Umbilical cord (tissue), 2 donors: ENCODE measurements around the gene SERPINB1. TPM values are rescaled to one million over a fixed set of nuclear protein-coding genes. Genes with fewer than 3 reads are reported as not detected.

ENCODE experiments used
- DNase-seq: peaks from one replicate; pipeline ENCODE4 v3.0.0-alpha.2; 2015; ENCODE audit warnings: low spot score
- total RNA-seq: library from RNA; depleted of rRNA; stranded (reverse); fragments of >200 nt; gene quantifications from one replicate; pipeline ENCODE4 v1.2.3, GENCODE V29; 2014; ENCODE audit warnings: low replicate concordance; ENCODE audit not compliant: insufficient read depth

SERPINB1 gene
- total RNA-seq, 1 donor from 2014 or later = 28.6 TPM

DNA sequence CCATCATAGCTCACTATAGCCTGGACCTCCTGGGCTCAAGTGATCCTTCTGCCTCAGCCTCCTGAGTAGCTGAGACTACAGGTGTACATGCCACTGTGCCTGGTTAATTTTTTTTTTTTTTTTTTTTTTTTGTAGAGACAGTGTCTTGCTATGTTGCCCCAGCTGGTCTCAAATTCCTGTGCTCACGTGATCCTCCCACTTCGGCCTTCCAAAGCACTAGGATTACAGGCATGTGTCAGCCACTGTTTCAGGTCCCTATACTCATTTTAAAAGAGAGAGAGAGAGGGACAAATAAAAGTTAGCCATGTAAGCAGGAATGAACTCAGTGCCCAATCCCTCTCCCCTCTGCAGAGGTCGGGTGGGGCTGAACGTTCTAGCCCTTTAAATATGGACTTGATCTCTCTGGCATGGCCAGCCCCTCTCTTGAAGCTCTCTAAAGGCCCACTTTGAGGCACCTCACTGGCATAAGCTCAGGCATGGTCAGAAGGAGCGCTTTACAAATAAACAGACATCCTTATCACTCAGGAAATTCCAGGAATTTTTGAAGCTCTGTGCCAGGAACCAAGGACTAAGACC, 9.0 kb upstream of the SERPINB1 start:
- peak; percentile 80 for DNase-seq

DNA sequence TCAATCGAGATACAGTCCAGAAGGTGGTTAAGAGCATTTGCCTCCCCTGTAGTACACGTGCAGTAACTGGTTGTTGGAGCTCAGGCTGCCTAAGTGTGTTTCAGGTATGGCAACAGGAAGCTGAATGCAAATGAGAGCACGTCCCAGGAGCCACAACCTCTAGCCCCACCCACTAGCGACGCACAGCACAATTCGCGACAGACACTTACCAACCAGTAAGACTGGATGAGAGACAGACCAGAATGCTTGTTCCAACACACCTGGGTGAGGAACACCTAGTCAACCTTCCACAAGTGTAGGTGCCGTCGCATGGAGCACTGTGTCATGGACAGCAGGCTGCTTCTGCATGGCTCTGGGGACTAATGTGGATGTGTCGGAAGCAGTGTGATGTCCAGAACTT, 7.2 kb upstream of the SERPINB1 start:
- no peak for DNase-seq

DNA sequence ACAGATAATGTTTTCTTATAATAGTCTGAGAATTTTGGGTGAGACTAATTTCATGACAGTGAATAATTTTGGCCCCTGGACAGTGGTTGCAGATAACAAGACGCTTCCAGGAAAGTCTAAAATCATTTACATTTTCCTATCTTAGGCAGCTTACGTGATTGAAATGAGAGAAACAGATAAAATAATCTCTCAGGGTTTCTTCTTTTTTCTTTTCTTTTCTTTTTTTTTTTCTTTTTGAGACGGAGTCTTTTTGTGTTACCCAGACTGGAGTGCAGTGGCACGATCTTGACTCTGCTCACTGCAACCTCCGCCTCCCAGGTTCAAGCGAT, 4.2 kb upstream of the SERPINB1 start:
- DNase-seq = no peak

DNA sequence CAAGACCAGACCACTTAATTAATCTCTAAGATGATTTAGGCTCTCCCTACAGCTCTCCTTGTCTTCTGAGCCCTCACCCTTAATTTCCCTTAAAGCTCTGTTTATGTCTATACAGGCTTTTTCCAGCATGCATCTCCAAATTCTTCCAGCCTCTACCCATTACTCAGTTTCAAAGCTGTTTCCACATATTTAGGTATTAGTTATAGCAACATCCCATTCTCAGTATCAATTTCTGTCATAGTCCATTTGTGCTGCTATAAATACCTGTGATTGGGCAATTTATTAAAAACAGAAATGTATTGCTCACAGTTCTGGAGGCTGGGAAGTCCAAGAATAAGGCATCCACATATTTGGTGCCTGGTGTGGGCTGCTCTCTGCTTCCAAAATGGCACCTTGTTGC, 2.3 kb upstream of the SERPINB1 start:
- DNase-seq = no peak

DNA sequence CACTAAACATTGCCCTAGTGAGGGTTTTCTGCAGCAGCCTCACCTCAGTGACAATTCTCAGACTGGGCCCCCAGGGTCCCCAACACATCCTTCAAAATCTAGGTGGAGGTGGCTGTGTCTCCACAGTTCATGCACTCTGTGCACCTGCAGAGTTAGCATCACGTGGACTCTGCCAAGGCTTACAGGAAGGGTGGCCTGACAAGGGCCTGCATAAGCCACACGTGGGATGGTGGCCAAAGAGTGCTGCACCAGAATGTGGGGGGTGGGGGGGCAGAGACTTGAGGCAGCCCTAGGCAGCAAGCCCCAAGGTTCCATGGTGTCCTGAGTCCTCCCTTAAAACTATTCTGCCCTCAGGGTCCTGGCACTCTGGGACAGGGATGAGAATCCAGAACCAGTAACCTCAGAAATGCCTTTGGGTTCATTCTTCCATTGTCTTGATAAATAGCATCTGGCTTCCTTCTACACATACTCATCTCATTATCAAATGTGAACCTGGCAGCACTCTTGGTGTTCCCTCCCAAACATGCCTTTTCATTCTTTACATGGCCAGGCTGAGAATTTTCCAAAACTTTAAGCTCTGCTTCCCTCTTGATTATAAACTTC, 1.6 kb upstream of the SERPINB1 start:
- DNase-seq = no peak

DNA sequence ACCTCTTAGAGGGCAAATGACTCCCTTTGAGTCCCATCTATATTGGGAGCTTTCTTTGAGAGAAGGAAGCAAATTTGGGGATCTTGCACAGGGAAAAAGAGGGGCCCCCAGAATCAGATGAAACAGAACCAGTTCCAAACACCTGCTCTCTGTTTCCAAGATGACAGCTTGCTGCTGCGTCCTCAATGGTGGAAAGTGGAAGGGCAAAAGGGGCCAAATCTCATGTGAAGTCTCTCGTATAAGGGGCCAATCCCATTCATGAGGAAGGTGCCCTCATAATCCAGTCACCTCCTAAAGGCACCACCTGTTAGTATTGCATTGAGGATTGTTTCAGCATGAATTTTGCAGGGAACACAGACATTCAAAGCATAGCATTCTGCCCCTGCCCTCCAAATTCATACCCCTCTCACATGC, 483 bp upstream of the SERPINB1 start:
- no peak for DNase-seq

DNA sequence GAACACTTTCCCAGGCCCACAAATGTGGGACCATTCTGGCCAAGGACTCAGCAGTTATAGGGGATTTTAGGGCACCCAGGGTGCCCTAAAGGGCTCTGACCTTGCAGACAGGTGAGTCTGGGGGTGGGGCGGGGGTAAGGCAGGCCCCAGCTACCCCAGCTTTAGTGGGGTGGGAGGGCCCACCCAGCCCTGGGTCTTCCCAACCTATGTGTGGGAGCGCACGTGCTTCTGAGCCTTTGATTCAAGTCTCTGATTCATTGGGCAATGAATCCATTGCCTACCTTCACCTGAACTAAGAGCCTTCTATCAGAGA, 958 bp downstream of the SERPINB1 start:
- DNase-seq = no peak

DNA sequence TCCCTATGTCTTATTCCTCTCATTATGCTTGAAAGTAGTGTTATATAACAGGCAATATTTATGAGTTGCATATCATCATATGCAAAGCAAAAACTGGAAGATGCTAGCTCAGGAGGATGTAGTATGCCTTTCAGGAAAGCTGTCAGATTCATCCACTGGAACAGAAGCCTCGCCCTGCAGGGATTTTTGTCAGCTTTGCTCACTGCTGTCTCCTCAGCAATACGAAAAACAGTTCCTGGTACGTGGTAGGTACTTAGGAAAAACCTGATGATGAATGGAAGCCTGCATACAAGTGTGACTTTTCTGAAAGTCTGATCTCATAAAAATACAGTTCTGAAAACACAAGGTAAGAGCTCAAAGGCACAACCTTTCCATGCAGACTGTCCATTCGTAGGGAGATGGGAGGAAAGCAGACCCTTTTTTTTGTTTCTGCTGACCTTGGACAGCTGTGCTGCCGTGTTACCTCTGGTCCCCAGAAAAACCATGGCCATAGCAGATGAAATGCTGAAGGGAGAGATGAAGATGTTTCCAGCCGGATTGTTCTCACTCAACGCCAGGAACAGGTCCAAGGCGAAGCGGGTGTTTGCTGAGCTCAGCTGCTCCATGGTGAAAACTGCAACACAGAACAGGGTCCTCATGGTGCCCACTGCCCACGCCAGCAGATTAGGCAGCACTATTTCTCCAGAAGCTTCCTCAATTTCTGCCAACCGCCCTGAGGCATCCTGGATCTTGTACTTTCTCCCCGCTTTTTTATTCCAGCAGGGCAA, 1.5 kb downstream of the SERPINB1 start:
- DNase-seq = peak; percentile 61

DNA sequence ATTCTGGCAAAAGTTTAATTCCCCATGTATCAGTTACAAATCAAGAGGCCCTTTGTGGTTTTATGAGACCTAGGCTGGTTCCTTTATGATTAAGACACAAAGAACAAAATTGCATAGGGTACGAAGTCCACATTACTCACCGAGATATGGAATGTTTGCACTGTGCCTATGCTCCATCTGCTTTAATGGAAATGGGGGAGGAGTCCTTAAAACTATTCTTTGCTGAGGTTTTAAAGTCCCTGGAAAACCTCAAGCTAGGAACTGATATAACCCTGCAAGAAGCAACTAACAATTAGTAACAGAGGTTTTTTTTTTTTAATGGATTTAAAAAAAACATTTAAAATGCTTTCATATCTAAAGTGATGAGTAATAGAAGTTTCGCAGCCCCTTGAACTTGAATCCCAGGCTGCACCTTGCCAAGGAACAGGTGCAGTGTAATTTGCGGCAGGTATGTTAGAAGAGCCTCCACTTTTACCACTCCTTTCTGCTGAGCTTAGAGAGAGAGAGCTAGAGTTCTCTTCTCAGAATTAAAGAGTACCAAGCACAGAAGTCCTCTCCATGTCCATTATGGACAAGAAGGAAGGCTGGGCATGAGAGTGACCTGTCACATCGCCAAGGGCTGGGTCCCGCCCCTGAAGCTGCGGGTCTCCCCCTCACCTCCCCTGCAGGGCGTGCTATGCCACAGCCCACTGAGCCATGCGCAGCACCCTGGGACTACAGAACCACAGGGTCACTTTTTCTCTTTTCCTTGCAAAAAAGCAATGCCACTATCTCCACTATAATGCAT, 2.3 kb downstream of the SERPINB1 start:
- DNase-seq = peak; percentile 40

DNA sequence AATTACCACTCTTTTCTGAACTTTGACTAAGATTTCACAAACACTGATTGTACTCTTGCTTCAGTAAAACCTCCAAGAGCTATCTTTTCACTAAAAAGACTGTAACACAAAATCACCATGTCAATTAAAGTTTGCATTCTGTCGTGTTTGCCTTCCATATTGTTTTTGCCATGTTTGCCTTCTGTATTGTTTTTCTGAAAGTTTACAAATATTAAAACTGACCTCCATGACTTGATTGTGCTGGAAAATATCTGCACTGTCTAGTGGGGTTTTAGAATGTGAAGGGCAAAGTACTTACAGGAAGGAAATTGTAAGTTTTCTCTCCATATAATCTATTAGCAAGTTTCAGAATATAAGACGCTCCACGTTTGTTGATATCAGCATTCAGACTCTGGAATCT, 3.4 kb downstream of the SERPINB1 start:
- no peak for DNase-seq

DNA sequence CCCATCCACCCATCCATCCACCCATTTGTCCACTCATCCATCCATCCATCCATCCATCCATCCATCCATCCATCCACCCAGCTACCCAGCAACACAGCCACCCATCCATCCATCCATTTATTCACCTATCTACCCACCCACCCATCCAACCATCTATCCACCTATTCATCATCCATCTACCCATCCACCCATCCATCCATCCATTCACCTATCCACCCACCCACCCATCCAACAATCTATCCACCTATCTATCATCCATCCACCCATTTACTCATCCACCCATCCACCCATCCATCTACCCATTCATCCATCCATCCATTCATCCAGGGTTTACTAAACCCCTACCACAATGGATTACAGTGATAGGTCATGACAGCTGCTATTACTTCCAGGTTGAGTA, 7.4 kb downstream of the SERPINB1 start:
- DNase-seq = no peak

DNA sequence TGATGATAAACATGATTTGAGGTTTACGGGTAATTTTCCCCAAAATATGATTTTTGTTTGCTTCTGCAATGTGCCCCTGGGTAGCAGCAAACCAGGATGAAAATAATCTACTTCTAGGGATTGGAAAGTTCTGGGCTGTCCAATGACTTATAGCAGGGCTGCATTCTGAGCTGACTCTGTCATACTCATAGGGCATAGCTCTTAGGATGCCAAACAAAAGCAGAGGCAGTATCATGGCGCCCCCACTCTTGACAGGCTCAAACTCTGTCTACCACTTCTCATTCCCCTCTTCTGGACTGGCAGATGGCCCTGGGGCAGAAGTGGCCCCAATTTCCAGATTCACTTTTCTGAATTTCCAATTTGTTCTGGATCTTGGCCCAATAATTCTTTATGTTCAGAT, 10.3 kb downstream of the SERPINB1 start:
- no peak for DNase-seq

DNA sequence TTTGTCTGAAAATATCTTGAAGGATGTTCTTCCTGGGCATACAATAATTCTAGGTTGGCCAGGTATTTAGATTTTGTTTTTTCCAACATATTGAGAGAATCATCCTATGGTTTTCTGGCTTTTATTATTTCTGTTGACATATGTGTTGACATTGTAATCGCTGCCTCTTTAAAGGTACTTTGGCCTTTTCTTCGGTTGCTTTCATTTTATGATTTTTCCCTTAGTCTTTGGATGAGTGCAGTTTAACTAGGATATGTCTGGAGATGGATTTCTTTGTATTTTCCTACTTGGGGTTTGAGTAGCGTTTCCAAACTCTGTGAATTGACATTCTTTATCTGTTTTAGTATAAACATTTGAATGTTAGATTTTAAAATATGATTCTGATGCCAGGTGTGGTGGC, 11.5 kb downstream of the SERPINB1 start:
- DNase-seq = no peak

DNA sequence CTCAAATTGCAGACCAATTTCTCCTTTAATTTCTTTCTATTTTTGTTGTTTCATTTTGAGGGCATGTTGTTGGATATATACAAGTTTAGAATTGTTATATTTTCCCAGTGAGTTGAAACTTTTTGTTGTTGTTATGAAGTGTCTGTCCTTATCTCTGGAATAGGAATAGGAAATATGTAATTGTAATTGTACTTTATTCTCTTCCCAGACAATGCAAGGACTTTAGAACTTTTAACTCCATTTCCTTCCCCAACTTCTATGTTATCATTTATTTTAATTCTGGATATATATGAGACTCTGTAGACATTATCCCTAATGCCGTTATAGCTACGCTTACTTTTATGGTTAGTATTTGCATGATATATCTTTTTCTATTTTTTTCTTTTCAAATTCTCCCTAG, 12.4 kb downstream of the SERPINB1 start:
- no peak for DNase-seq

DNA sequence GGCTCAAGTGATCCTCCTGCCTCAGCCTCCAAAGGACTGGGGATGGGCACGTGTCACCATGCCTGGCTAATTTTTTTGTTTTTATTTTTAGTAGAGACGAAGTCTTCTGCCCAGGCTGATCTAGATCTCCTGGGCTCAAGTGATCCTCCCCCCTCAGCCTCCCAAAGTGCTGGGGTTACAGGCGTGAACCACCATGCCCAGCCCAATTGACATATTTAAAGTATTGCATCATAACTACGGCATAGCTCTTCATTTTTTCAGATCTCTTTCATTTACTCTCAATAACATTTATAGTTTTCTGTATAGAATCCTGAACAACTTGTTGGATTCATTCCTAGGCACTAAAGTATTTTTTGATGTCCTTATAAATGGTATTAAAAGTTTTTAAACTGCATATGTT, 13.0 kb downstream of the SERPINB1 start:
- DNase-seq = no peak

DNA sequence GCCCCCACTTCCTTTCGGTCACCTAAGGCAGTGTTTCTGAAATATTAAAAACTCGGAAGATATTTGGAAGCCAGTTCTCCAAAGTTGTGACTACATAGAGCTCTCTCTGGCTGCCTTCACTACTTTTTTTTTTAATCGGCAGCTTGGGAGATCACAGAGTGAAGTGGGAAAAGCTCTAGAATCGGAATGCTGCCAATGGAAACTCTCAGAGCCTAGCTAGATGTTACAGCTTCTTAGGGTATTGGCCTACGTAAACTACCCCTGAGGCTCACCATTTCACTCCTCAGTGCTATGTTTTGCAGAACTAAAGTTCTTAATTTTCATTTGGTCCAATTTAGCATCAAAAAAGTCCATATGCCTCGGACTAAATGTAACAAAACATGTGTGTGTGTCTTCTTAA, 14.5 kb downstream of the SERPINB1 start:
- no peak for DNase-seq

DNA sequence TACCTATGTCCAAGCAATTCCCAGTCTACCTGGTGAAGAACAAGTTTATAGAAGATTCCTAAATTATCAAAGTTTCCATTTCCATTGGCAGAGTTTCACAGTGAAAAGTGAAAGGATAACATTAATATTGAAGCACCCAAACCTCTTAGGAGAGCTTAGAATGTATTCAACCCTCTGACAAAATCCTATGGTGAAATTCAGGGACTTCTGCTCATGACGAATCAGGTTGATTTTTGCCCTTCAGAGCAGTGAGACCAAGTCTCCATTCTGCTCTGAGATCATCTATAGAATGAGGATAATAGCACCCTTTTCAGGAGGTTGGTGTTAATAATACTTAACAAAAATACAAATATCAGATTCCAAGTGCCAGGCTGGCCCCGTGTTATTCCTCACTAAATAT, 15.5 kb downstream of the SERPINB1 start:
- no peak for DNase-seq

DNA sequence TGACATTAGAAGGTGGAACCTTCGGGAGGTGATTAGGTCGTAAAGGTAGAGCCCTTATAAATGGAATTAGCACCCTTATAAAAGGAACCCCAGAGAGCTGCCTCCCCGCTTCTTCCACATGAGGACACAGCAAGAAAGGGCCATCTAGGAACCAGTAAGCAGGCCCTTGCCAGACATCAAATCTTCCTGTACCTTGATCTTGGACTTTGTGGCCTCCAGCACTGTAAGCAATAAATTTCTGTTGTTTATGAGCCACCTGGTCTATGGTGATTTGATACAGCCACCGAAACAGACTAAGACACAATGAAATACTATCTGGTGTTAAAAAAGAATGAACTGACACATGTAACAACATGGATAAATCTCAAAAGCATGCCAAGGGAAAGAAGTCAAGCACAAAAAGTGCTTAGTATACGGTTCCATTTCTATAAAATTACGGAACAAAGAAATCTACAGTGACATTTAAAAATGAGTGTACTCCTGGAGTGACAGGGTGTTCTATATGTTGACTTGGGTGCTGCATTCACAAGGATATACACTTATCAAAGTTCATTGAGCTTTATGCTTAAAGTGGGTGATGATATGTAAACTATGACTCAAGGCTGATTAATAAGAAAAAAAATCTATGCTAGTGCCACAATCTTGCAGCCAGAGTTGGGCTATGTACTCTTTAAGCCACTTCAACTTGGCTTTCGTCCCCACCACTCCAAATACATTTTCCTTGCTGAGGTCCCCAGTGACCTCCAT, 18.4 kb downstream of the SERPINB1 start:
- no peak for DNase-seq

DNA sequence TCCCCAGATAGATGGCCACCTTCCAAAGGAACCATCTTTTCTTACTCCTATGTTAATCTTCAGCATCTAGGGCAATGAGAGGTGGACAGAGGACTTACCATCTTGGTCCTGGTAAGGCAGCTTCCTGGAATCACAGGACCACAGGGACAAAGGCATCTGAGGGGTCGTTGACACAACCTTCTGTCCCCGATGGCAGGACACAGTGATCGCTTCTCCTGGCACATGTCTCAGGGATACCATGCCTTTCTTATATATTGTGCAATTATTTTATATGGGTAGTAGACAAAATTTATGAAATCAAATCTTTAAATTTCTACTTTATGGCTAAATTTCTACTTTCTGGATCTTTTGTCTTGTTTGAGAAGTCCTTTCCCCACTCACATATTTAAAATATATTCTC, 20.1 kb downstream of the SERPINB1 start:
- DNase-seq = no peak

DNA sequence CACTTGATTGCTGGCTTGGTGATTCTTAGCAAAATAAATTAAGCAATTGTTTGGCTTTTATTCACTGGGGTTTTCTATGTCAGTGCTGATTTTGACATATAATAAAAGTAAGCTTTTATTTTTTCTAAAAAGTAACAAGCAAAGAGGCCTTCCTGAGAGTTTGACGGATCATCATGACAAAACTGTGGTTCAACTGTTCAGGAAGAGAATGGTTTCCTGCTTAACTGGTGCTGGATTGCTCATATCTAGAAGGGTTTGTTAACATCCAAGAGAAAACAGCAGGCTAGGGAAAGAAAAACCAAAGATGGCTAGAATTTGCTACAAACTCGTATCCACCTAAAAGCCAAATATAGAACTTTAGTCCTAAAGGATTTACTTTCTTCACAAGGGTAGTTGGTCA, 21.2 kb downstream of the SERPINB1 start:
- no peak for DNase-seq

DNA sequence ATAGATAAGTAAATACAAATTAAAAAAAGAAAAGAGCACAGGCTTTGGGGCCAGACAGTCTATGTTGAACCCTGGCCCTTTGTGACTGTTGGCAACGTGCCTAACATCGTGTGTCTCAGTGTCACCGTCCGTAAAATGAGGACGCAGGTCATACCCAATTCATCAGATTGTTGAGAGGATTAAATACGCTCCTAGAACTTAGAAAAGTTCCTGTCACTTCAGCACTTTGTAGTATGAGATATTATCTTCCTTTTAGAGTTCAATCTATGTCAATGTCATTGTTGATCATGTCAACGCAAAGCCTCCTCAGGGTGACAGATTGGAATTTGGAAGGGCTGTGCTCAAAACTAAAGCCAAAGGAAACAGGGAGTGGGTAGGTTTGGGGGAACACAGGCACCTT, 21.7 kb downstream of the SERPINB1 start:
- no peak for DNase-seq

DNA sequence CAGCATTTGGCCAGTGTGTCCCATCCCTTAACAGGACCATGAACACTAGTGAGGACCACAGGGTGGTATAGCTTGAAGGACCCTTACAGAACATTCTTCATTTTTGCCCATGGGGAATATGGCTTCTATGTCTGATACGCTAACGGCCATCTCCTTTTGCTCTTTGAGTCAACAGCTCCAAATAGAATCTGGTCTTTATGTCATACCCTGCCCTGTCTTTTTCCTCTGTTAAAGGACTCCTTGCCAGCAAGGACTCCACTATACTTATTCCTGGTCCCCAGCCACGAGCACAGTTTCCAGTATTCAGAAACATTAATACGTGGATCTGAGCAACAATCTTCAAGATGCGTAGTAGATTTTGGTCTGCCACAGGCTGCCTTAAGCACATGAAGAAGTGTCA, 22.5 kb downstream of the SERPINB1 start:
- no peak for DNase-seq
